GM19351 (cell line): ENCODE results near the gene CAMKK1.
"Not testable (repeated sequence)": the region's sequence is repeated elsewhere in the genome, so short reads cannot be mapped to it uniquely, and the experiment has no call there.

Experiments used
- ATAC-seq: cut with Tn5 transposase; IDR thresholded peaks from one replicate; pipeline ENCODE4 v1.9.1; 2021; ENCODE audit warnings: mild to moderate bottlenecking, moderate library complexity; ENCODE audit not compliant: unreplicated experiment

Gene CAMKK1

GRCh38 chr17:3880983-3881382 is 11.9 kb downstream of the CAMKK1 start:
- no peak for ATAC-seq

GRCh38 chr17:3879591-3880417 is 13.0 kb downstream of the CAMKK1 start:
- no peak for ATAC-seq

DNA sequence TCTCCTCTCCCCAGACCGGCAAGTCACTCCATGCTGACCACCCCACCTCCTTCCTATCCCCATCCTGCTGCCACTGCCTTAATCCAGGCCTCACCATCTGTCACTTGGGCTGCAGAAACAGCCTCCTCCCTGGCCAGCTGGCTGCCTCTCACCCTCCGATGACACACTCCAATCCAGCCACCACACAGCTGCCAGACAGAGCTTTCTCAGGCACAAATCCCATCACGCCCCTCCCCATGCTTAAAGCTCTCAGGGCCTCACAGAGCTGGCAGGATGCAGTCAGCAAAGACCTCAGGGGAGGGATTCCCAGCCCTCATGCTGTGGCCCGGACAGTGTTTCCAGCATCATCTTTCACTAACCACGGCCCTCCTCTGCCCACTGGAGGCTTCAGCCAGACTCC is 13.7 kb downstream of the CAMKK1 start:
- no peak for ATAC-seq

DNA sequence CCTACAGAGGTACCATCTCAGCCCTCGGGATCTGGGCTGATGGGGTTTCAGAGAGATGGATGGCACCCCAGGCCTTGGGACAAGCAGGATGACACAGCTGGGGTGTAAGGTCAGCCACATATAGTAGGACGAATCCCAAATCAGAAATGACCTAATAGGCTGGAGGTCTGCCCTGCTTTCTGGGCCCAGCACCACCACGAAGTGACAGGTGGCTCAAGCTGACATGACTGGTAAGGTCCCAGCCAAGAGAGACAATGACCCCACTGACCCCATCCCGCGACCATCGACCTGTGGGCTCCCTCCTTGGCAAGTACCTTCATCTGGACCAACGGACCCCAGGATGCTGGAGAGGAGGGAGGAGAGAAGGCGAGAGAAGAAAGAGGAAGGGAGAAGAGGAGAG is 15.6 kb downstream of the CAMKK1 start:
- no peak for ATAC-seq

DNA sequence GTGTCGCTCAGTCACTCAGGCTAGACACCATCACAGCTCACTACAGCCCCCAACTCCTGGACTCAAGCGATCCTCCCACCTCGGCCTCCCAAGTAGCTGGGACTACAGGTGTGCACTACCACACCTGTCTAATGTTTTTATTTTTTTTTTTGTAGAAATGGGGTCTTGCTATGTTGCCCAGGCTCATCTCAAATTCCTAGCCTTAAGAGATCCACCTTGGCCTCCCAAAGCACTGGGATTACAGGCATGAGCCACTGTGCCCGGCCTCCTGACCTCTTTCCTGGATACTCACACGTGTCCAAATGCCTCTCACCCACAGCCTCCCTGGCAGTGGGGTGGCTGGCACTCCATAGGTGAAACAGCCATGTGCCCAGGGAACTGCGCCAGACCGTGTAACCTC is 17.5 kb downstream of the CAMKK1 start:
- no peak for ATAC-seq

DNA sequence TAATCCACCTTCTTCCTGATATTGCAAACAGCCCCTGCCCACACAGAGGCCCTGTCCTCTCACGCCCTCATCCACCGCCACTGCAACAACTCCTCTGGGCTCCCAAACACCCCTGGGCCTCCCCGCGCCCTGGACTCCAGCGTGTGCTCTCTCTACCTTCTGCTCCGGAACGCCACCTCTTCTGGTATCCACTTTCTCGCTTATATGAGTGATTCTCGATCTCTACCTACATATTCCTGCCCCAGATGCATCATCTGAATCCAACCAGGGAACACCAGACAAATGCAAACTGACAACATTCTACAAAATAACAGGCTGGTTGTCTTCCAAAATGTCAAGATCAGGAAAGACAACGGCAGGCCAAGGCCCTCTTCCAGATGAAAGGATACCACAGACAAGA is 19.0 kb downstream of the CAMKK1 start:
- no peak for ATAC-seq

GRCh38 chr17:3870871-3871306 is 22.0 kb downstream of the CAMKK1 start:
- ATAC-seq, result no peak

DNA sequence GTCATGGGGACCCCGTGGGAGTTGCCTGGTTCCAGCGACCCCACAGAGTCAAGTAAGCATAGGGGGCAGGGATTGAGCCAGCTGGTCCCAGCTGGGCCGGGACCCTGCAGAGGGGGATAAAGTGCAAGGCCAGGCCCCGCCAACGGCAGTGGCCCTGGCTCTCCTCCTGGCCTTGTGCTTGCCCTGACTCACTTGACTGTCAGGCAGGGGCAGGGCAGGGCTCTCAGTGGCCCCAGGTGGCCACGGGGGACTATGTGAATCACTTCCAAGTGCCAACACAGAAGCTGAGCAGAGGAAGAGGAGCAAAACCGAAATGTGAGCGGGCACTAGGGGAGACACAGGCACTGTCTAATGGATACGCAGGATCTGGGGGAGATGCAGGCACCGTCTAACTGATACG is 25.2 kb downstream of the CAMKK1 start:
- no peak for ATAC-seq

DNA sequence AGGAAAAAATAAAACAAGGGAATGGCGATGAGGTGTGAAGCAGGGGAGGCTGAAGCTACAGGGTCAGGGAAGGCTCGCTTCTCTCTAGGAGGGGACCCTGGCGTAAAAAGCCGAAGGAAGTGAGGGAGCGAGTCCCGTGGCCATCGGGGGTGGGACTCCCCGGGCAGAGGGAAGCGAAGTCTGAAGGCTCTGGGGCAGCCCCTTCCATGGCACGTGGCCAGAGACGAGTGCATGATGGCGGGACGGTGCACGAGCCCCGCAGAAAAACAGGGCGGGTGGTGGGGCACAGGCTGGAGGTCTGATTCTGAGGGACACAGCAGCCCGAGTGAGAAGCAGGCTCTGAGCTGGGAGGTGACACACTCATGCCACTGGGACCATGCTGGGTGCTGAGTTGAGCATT is 25.7 kb downstream of the CAMKK1 start:
- no peak for ATAC-seq

GRCh38 chr17:3866276-3866675 is 26.6 kb downstream of the CAMKK1 start:
- no peak for ATAC-seq

DNA sequence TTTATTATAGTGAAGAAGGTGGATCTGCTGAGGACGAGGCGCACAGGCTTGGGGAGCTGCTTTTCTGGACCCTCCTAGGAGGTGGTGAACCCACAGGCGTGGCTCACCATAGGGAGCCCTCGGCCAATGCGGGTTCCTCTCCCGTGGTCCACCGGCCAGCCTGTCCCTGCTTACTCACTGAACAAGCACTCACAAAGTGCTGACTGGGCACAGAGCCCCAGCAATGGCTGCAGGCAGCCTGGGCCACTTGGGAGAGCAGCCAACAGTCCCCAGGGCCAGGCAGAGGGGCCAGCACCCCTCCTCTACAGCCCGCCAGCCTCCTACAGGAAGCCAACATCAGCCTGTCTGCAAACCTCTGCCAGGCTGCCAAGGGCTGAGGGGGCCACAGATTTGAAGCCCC is 27.7 kb downstream of the CAMKK1 start:
- ATAC-seq, result no peak

- no peak for ATAC-seq
Measured at GRCh38 chr17:3864534-3864933, 28.3 kb downstream of the CAMKK1 start.

DNA sequence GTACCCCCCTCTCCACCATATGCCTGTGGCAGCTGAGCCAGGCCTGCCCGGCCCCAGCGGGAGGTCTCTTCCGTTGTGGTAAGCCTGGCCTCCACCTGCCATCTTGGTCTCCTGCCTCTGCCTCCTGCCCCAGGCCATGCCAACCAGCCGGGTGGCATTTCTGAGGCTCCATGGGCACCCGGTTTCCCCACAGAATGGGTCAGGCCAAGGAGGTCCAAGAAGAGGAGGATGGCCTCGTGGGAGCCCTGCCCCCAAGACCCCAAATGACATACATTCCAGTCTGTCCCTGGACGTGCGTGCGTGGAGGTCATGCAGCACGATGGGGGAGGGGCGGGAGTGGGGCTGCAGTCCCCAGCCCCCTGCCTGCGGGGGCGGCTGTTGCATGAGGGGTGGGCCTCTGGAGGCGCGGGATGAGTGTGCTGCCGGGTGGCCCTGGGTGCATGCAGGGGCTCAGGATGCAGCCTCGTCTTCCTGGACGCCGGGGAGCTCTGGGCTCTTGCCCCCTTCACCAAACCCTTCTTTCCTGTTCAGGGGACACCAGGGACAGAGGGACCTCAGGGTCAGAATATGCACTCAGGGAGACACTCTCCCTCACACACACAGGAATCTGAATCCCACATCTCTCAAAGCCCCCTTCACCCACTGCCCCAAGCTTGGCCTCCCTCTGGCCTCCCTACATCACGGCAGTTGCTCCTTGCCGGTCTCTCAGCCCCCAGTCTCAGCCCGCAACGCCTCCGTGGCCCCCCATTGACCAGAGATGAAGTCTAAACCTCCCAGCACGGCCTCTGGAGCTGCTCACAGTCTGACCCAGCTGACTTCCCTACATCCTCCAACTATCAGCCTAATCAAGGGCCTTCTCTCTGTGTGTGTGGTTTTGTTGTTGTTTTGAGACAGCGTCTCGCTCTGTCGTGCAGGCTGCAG is 30.8 kb downstream of the CAMKK1 start:
- ATAC-seq, result no peak

DNA sequence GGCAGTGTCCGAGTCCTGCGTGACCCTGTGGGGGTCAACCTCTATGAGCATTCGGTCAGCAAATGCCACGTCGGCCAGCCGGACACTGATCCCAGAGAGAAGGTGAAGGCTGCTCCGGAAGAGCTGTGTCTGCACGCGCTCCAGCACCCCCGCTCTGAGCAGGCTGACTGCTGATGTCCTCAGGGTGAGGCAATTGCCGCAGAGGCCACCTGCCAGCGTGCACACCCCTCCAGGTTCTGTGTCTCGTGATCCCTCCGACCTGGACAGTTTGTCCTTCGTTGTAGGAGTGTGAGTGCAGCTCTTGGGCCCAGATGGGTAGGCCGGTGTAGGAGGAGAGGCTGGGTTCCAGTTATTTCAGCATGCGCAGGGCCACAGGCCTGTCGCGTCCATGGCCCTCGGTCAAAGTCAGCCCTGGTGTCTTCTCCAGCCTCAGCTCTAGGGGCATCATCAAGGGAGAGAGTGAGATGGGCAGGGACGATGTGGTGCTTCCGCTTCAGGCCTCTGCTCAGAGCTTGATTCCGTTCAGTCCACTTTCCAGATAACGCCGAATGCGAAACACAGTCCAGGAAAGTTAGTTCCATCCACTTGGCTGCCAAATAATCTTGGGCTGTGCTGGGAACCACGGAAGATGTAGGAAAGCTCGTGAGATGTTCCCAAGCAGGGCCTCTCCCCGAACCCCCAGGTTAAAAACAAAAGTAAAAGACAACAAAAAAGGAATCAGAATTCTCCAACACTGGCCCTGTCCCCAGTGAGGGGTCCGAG is 31.7 kb downstream of the CAMKK1 start:
- ATAC-seq, result no peak

- ATAC-seq, result no peak
Measured at GRCh38 chr17:3859940-3860339, 32.9 kb downstream of the CAMKK1 start.

DNA sequence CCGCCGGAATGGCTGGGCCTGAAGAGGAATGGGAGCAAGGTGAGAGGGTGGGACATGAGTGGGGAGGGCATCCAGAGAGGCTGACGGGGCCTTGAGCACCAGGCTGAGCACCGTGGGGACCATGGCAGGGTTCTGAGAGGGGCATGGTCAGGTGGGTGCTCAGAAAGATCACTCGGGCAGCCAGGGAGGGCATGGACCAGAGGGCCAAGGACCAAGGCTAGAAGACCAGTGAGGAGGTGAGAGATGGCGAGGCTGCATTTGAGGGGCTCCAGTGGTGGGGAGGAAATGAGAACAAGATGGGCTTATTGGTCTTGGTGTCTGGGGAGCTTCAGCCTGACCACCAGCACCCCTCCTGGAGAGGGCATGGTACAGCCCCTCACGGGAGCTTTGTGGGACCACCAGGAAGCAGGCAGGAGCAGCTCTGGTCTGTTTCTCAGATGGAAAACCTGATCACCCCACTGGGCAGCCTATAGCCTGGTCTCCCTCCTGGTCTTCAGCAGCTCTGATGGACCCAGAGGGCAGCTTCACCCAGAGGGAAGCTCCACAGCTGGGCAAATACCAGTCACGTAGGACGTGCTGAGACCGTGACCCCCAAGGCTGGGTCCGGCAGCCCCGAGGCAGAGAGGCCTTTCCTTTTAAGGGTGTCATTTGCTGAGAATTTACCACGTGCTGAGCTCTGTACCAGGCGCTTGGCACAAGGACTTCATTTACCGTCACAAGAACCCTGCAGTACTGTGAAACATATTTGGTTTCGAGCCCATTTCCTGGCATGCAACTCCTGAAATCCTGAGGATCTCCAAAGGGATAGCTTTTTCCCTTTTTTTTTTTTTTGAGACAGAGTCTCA is 35.4 kb downstream of the CAMKK1 start:
- ATAC-seq, result no peak

GRCh38 chr17:3854204-3854603 is 38.6 kb downstream of the CAMKK1 start:
- ATAC-seq, result not testable (repeated sequence)

- no peak for ATAC-seq
Measured at GRCh38 chr17:3852561-3852960, 40.3 kb downstream of the CAMKK1 start.

GRCh38 chr17:3851461-3852100 is 41.3 kb downstream of the CAMKK1 start:
- ATAC-seq, result no peak
